GM19455 (cell line): ENCODE data around the gene ATR.

Experiments
- ATAC-seq: cut with Tn5 transposase; IDR thresholded peaks from one replicate; pipeline ENCODE4 v1.9.1; 2021; ENCODE audit not compliant: unreplicated experiment

Gene ATR

DNA sequence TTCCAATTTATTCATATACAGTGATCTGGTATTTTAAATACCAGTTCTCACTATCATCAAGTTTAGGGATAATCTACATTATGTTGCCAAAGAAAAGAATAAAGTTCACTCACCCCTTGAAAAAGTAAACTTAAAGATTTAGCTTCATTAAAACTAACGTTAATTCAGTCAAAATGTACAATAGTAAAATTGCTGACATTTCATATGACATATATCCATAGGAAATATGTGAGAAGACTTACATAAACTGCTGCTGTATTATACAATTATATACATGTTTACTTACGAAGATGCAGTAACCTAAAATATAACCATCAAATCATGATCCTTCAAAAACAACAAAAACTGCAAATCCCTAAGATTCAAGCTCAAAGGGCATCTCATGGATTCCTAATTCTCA lies 44.0 kb downstream of the ATR start:
- ATAC-seq, result no peak

DNA sequence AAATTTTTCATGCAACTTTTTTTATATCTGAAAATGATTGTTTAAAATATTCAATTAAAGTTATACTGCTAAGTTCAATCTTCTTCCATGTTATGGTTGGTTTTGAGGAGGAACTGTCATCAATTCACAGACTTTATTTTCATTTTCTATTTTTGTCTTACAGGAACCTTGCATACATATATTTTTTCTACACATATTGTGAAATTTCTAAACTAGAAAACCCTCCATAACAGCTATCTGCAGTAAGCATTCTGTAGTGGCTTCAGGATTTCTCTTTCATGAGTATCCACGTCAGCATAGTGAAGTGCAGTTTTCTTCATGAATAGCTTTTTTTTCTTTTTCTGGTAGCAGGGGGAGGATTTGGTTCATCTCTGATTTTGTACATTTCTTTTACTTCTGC lies 48.2 kb downstream of the ATR start:
- no peak for ATAC-seq

GRCh38 chr3:142523921-142524566 lies 54.5 kb downstream of the ATR start:
- no peak for ATAC-seq

DNA sequence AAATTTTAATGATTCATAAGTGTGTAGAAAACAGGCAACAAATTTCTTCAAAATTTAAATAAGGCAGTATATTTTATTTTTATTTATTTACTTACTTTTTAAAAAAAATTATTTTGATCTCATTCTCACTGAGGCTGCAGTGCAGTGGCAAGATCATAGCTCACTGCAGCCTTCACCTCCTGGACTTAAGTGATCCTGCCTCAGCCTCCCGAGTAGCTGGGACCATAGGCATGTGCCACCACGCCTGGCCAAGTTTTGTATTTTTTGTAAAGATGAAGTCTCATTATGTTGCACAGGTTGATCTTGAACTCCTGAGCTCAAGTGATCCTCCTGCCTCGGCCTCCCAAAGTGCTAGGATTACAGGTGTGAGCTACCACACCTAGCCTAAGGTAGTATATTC lies 69.5 kb downstream of the ATR start:
- no peak for ATAC-seq

DNA sequence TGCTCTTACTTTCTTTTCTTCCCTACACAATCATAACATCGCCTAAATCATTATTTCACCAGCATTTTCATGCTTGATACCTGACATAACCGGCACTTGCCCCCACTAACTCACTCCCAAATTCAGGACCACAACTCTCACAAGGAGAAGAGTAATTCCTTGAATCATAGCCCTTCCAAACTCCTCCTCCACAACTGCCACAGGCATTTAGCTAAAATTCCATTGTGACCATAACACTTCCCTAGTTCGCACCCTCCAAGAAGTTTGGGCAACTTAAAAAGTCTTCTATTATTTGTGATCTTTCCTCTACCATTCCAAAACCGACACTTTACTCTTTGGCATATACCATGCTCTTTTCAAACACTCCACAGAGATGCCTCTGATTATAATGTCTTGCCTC lies 71.3 kb downstream of the ATR start:
- no peak for ATAC-seq

DNA sequence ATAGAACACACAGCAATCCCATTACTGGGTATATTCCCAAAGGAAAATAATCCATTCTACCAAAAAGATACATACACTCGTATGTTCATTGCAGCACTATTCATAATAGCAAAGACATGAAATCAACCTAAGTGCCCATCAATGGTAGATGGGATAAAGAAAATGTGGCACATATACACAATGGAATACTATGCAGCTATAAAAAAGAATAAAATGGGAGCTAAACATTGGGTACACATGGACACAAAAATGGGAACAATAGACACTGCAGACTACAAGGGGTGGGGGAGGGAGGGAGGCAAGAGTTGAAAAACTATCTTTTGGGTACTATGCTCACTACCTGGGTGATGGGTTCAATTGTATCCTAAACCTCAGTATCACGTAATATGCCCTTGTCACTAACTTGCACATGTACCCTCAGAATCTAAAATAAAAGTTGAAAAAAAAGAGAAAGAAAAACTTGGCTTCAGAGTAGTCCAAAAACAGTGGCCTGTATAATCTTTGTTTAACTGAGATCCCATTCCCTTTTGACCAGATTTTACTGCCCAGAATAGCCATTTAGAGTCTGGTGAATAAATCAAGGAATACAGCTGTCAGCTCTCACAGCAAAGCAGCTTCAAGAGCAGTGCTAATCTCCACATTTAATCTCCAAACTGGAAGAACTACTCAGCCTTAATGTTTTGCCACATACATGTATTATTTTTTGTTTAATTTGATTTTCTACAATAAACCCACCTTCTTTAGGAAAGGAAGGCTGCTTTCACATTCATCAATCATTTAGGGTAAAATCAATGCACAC lies 76.1 kb downstream of the ATR start:
- ATAC-seq, result no peak

- ATAC-seq, result no peak
Observed at GRCh38 chr3:142501004-142501926, 77.3 kb downstream of the ATR start.

DNA sequence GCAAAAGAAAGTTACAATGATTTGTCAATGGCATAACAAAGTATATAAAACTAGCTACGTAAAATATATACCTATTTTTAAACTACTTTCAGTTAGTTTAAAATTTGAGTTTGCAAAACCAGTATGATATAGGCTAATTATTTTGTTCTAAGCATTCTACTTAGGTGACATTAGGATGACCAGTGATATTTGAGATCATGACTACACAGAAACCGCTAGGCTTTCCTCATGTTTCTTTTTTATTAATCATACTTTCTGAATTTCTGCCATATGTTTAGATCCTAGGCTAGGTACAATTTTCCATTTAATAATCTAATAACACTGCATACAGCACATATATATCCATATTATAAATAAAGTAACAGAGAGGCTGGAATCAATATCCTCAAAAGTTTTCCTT lies 78.3 kb downstream of the ATR start:
- ATAC-seq, result no peak

DNA sequence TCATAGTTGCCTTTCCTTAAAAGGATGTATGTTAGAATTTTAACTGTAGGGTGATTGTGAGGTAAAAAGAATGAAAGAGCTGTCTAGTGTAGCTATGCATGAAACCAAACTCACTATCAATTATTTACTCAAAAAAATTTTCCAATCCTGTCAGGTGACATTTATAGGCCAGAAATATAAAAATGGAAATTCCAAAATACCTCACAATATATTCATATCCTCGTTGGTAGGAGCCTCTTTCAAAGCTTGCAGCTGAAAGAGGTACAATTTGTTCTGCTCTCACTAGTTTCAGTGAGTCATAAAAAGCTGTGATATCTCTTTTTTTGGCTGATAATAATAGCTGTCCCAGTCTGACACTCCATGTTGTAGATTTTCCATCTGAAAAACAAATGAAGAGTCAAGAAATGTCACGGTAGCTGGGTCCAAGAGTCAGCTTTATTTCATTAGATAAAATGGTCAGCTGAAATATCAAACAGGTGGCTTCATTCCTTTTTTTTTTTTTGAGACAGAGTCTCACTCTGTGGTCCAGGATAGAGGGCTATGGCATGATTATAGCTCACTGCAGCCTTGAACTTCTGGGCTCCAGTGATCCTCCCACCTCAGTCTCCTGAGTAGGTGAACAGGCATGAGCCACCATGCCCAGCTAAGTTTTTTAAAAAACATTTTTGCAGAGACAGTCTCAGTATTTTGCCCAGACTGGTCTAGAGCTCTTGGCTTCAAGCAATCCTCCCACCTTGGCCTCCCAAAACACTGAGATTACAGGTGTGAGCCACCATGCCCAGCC lies 79.9 kb downstream of the ATR start:
- ATAC-seq, result no peak

- no peak for ATAC-seq
Observed at GRCh38 chr3:142497729-142498128, 80.8 kb downstream of the ATR start.

DNA sequence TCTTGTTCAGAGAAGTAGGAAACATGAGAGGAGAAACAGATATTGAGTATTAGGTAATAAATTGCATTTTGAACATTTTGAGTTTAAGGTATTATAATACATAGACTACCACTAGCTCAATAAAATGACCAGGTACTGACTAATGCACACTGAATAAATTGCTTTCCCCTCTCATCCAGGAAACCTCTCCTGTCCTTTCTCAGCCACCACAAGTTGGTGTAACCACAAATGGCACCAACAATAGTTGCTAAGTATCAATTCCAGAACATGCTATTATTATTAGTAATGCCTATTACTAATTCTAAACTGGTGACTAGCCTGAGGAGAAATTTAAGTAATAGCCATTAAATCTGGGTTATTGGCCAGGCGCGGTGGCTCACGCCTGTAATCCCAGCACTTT lies 83.4 kb downstream of the ATR start:
- no peak for ATAC-seq

DNA sequence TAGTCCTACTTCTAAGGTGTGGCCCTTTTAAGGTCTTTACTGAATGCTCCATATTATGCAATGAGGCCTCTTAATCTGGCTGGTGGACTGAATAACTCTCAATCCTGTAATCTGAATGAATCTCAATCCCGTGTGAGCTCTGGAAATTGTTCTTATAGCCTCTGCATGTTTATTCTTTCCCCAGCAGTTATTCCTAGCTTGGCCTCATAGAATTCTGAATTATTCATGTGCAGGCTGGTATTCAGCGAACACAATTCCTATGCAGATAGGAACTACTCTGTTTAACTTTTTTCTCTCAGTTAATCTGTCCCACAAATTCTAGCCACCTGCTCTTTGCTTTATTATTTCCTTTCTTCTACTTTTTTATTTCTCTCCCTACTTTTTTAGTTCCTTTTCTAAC lies 86.3 kb downstream of the ATR start:
- no peak for ATAC-seq

- ATAC-seq, result no peak
Observed at GRCh38 chr3:142489572-142490323, 88.8 kb downstream of the ATR start.

DNA sequence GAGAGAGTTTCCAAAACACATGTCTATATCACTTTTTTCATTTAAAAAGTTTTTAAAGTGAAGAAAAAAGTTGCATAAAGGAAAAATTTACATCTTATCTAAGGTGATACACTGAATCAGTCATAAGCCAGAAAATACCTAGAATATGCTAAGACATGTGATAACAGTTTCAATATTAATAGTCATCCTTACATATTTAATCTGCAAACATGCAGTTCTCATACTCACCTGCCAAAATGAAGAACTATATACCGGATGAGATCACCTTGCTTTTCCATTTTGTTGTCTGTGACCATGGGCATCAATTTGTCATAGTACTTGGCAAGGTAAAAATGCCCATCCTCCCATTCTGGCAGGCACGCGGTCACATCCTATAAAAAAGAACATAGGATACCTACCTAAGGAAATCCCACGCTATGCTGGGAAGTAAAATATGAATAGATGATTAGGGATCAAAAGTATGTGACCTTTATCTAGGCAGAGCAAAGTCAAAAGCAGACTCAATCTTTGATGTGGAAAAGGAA lies 93.6 kb downstream of the ATR start:
- ATAC-seq, result no peak

DNA sequence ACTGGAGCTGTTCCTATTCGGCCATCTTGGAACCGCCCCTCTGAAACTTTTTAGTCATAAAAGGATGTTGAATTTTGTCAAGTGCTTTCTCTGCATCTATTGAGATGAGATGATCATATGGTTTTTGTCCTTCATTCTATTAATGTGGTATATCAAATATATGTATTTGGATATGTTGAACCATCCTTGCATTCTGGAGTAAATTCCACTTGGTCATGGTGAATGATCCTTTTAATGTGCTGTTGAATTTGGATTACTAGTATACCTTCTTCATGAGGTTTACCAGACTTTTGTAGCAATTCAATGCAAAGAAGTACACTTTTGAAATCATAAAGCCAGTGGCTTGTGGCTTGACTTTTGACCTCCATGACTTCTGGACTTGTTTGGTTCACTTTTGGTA lies 97.3 kb downstream of the ATR start:
- no peak for ATAC-seq

GRCh38 chr3:142470826-142471225 lies 107.7 kb downstream of the ATR start:
- no peak for ATAC-seq

DNA sequence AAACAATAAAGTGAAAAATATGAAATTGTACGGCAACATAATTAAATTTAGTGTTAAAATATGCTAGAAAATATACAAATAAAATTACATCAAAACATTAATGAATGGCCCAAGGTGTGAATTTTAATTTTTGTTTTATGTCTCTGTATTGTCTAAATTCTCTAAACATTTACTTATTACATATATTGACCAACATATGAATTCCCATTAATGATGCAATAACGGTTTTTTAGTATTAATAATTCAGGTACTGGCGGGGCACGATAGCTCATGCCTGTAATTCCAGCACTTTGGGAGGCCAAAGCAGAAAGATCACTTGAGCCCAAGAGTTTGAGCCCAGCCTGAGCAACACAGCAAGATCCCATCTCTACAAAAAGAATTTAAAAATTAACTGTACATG lies 110.1 kb downstream of the ATR start:
- ATAC-seq, result no peak

DNA sequence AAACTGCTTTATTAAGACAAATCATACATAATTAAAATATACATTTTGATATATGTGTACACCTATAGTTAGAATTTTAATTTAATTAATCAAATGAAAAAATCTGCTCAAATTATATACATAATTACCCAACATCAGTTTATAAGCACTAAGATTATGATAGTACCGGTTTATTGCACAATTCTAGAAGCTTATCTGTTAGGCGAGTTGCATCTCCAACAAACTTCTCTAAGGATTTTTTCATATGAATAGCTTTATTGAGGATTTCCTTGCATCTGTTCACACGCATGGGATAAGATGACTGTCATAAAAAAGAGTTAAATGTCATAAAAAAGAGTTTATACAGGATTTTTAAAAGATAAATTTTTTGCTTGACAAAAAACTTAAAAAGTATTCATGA lies 110.8 kb downstream of the ATR start:
- ATAC-seq, result no peak

DNA sequence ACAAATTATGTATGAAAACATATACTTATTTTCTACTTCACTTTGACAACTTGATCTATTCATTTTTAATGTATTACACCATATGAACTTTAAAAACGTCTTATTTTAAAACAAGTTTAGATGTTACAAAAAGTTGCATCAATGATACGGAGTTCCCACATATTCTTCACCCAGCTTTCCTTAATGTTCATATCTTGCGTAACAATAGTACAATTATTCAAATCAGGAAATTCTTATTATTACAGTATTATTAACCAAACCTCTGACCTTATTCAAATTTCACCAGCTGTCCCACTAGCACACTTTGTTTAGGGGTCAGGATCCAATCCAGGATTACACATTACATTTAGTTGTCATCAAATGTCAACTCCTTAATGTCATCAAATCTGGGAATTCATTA lies 117.8 kb downstream of the ATR start:
- ATAC-seq, result no peak

DNA sequence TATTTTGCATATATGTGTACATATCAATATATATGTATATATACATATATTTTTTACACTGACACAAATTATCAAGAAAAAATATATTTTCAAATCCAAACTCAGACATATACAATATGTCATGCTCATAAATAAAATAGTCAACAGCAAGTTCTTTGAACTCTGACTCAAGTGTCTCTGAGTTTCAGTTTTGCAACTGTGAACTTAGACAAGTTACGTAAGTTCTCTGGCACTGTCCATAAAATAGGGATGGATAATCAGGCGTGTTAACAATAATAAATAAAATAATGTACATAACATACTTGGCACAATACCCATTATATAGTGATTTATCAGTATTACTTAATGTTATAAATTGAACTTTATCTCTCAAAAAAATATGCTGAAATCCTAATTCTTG lies 118.6 kb downstream of the ATR start:
- no peak for ATAC-seq
